Stimulated activated naive CD8-positive, alpha-beta T cell treated with anti-CD3 and anti-CD28 coated beads, Interleukin-15, Interleukin-2, amounts not matched to agents 100 U/mL and 50 U/mL, for 24 hours (primary cell): Measurements from ENCODE around the gene NOS3.

ENCODE experiments used
- ATAC-seq: fragments of 150-1000 bp; cut with Tn5 transposase; one replicate; pipeline ENCODE4 v1.10.0; 2021
- DNase-seq: peaks from one replicate; pipeline ENCODE4 v3.0.0; 2021

The NOS3 gene

DNA sequence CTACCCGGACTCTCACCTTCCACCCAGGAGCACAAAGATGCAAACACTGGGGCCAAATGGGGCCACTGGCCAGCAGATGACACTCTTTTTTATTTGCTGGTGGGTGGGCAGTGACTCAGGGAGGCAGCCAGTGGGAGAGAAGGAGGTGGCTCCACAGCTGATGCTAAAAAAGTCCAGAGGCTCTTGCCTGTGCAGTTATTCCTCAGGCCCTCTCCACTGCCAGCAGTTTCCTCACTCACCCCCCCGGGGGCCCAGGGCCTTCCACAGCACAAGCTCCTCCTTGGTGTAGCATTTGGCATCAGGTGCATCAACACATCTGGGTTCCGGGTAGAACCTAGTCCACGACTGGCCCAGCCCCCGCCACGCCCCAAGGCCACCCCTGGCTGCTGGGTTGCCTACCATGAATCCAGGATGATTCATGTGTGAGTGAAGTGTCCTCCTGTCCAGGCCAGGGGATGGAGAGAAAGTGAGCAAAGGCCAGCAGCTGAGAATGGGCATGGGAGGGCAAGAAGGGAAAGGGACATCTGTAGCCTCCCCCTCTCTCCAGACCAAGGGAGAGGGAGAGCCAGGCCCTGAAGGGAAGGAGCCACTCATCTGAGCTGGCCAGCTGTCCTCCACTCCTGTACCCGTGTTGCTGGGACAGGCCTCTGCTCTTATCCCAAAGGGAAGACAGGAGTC, 11.0 kb upstream of the NOS3 start:
- ATAC-seq (no peak), DNase-seq (no peak)

DNA sequence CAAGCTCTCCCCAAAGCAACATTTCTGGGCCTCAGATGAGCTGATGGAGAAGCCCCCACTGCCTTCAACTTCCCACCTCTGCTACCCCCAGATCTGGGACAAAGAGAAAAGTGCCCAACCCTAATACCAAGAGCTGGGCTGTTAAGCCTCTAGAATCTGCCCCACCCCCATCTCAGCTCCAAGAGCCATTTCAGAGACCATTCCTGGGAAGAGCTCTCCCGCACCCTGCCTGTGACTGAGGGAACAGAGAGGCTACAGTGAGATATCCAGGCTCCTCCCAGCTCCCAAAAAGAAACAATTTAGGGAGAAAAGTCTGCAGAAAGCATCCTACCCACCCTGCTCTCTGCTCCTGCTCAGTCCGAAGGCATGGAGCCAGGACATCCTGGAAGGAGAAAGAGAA, 10.2 kb upstream of the NOS3 start:
- no peak for DNase-seq
- ATAC-seq: no peak

DNA sequence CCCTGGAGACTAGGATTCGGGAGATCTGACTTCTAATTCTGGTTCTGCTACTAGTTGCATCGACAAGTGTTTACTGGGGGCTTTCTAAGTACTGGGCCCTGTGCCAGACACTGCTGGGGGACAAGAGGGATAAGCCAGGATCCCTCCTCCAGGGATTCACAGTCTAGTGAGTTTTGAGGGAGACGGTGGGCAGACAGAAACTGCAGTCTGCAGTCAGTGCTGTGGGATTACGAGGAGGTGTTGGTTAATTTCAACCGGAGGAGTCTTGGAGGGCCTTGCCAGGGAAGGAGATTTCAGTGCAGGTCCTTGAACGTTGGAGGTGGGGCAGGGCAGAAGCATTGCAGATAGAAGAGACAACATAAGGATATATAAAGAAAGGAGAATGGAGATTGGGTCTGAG, 9.2 kb upstream of the NOS3 start:
- no peak for DNase-seq
- ATAC-seq: no peak

DNA sequence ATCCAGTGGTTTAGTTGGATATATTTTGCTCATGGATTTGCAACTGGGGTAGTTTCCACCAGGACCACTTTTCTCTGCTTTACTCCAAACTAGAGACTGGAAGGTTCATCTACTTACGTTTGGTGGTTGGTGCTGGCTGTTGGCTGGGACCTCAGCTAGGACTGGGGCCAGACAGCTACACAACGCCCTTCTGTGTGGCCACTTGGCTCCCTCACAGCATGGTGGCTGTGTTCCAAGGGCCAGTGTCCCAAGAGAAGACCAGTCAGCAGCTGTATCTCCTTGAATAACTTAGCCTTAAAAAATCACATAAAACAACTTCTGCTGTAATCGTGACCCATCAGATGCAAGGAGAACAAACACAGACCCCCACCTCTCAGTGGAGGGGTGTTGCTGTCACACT, 8.5 kb upstream of the NOS3 start:
- ATAC-seq (no peak), DNase-seq (no peak)

DNA sequence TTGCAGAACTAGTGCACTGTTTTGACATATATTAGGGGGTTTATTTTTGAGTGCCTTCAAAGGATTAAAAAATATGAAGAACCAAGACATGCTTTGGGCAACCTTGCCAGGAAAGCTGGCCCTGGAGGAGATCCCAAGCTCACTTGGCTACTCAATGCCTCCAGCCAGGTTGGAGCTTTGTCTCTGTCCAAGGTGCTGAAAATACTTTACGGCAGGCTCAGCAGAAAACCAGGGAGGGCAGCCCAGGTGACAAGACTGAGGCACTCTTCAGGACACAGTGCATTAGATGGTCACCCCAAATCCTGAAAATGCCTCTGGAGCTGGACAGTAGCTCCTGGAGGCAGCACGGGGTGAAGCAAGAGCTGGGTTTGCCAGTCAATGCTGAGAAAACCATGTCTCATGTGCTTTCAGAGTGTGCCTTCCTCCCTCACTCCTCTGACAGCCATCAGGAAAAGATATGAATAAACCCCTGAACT, 6.9 kb upstream of the NOS3 start:
- ATAC-seq (no peak), DNase-seq (no peak)

DNA sequence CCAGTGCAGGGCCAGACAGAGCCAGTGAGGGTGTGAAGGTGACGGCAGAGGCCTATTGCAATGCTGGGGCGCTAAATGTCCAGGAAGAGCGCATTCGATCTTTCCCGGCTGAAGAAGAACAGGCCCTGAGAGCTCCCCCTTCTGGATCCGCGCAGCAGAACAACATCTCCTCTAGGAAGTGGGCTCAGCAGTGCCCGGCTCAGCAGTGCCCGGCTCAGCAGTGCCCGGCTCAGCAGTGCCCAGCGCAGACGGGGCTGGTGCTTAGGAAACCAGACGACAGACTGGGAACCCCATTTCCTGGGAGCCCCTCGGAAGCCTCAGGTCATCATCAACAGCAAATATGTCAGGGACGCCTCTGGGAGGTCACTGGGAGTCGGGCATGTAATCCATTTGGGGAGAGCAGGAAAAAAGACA, 4.7 kb upstream of the NOS3 start:
- ATAC-seq: peak; percentile 37
- DNase-seq: peak; percentile 71

DNA sequence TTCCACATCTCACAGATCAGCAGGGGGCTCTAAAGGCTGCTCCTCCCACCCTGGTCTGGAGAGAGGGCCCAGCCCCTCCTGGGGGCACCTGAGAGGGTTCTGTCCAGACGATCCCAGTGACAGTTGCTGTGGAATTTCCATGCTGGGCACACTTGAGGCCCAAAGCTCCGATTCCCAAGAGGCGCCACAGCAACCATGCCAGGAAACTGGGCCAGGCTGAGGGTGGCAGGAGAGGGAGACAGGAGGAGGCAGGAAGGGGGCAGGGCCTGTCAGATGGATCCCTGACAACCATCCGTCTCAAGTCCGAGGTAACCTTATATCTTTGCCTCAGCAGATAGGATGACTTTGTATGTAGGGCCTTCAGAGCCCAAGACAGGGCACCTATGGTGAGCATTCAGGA, 4.3 kb upstream of the NOS3 start:
- no peak for ATAC-seq
- no peak for DNase-seq

DNA sequence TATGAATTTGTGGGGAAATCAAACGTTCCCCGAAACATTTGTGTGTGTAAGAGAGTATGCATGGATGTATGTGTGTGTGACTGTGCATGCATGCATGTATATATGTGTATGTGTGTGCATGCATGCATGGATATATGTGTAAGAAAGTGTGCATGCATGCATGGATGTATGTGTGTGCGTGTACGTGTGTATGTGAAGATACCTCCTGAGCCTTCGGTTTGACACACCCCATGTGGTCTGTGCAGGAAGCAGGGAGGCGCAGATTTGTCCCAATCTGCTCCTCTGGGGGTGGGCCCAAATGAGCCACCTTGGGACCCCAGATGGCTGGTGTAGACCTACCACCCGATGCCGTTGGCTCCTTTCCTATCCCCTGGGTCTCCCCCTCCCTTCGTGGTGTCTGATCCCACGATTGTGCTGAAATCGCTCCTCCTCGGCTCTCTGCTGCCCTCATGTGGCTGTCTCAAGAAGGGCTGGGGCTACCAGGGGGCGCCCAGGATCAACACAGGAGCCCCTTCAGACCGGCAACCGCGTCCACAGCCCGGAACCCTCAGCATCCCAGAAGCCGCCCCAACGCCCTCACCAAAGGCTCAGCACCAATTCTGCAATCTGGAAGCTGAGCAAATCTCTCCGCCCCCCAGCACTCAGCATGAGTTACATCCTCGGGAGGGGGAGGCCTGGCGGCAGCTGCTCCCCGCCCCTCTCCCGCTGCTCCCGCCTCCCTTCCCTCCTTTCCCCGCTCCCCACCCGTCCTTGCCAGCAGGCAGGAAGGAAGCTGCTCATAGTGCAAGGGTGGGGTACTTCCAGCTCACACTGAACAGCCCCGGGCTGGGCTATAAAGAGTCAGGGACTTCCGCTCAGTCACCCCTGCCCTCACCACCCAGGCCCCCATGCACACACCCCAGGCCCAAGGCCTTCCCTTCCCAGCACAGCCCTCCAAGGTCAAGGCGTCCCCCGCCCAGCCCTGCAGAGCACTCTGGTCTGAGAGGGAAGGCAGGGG, 2.3 kb upstream of the NOS3 start:
- peak; percentile 81 for DNase-seq
- ATAC-seq: peak; percentile 51

DNA sequence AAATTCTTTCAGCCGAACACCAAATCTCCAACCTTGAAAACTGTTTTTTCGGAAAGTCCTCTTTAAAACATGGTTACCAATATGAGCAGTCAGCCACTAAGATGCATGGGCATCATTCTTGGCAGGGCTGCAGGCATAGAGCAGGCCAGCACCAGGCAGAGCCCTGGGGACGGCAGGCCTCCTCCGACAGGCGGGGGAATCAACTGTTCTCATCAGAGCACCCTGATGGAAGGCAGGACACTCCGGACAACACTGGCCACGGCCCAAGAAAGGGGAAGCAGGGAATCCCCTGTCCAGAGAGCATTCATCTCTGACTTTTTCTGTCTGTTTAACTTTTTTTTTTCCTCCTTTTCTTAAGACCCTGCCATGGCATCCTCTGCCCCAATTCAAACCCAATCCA, 1.4 kb upstream of the NOS3 start:
- no peak for DNase-seq
- no peak for ATAC-seq

DNA sequence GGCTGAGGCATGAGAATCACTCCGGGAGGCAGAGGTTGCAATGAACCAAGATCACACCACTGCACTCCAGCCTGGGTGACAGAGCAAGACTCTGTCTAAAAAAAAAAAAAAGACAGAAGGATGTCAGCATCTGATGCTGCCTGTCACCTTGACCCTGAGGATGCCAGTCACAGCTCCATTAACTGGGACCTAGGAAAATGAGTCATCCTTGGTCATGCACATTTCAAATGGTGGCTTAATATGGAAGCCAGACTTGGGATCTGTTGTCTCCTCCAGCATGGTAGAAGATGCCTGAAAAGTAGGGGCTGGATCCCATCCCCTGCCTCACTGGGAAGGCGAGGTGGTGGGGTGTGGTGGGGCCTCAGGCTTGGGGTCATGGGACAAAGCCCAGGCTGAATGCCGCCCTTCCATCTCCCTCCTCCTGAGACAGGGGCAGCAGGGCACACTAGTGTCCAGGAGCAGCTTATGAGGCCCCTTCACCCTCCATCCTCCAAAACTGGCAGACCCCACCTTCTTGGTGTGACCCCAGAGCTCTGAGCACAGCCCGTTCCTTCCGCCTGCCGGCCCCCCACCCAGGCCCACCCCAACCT, 1.3 kb downstream of the NOS3 start:
- no peak for ATAC-seq
- DNase-seq: no peak

DNA sequence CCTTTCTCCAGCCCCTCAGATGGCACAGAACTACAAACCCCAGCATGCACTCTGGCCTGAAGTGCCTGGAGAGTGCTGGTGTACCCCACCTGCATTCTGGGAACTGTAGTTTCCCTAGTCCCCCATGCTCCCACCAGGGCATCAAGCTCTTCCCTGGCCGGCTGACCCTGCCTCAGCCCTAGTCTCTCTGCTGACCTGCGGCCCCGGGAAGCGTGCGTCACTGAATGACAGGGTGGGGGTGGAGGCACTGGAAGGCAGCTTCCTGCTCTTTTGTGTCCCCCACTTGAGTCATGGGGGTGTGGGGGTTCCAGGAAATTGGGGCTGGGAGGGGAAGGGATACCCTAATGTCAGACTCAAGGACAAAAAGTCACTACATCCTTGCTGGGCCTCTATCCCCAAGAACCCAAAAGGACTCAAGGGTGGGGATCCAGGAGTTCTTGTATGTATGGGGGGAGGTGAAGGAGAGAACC, 2.1 kb downstream of the NOS3 start:
- DNase-seq (no peak), ATAC-seq (no peak)

DNA sequence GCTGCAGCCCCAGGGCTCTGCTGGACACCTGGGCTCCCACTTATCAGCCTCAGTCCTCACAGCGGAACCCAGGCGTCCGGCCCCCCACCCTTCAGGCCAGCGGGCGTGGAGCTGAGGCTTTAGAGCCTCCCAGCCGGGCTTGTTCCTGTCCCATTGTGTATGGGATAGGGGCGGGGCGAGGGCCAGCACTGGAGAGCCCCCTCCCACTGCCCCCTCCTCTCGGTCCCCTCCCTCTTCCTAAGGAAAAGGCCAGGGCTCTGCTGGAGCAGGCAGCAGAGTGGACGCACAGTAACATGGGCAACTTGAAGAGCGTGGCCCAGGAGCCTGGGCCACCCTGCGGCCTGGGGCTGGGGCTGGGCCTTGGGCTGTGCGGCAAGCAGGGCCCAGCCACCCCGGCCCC, 2.7 kb downstream of the NOS3 start:
- ATAC-seq (no peak), DNase-seq (no peak)

DNA sequence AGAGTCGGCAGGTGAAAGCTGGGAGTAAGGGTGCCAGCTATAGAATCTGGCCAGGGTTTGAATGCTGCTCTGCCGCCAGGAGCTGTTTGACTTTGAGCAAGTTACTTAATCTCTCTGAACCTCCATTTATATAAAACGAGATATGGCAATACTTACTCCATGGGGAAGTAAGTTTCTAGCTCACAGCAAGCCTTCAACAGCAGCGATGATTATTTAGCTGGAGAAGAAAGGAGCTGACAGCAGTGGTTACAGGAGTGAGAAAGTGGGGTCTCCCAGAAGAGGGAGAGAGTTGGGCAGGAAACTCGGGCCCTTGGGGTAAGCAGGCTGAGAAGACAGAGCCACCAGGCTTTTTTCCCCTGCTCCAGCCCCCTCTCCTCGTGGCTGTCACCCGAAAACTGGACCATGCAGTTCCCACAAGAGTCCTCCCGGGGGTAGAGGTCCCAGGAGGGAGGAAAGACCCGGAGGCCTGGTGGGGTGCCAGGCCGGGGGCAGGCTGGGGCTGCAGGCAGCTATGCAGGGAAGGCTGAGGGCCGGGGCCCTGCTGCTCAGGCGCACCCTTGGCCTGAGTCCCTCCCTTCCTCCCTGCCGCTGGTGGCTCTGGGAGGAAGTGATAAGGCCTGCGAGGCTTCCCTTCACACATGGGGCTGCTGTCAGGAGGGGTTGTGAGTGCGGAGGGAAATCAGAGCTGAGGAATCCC, 3.5 kb downstream of the NOS3 start:
- DNase-seq: no peak
- ATAC-seq: peak; percentile 25

DNA sequence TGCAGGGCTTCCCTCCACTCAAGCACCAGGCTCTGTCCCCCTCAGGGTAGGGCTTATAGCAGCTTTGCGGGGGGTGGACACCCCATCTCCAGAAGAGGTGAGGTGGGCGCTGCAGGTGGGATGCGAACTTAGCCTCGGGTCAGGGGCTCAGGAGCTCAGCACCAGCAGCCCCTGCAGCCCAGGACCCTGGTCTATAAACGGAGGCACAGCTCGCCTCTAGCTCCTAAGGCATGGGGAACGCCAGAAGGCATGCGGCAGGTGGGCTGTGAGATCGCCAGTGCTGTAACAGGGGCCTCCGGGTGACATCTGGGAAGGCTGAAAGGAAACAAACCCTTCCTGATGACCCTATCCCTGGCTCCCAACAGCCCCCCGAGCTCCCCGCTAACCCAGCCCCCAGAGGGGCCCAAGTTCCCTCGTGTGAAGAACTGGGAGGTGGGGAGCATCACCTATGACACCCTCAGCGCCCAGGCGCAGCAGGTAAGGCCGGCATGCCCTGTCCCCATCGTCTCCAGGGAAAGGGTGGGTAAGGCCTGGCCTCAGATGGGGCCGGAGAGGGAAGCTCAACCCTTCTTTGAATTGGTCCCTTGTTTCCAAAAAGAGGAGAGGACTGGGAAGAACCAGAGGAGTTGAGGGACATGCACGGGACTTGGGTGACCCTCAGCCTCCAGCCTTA, 4.2 kb downstream of the NOS3 start:
- no peak for DNase-seq
- ATAC-seq: no peak

DNA sequence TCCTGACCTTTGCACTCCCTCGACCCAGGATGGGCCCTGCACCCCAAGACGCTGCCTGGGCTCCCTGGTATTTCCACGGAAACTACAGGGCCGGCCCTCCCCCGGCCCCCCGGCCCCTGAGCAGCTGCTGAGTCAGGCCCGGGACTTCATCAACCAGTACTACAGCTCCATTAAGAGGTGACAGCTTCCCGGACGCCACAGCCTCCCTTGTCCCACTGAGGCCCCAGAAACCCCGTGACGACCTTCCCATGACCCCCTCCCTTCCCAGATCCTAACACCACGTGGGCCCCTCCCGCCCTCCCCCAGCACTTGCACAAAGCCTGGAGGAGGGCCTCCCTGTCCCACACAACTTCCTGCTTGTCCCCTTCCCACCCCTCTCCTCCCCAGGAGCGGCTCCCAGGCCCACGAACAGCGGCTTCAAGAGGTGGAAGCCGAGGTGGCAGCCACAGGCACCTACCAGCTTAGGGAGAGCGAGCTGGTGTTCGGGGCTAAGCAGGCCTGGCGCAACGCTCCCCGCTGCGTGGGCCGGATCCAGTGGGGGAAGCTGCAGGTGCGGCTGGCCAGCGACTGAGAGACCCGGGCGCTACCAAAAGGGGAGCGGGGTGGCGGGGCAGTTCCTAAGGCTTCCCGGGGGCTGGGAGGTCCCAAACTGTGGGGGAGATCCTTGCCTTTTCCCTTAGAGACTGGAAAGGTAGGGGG, 5.7 kb downstream of the NOS3 start:
- DNase-seq (no peak), ATAC-seq (no peak)

DNA sequence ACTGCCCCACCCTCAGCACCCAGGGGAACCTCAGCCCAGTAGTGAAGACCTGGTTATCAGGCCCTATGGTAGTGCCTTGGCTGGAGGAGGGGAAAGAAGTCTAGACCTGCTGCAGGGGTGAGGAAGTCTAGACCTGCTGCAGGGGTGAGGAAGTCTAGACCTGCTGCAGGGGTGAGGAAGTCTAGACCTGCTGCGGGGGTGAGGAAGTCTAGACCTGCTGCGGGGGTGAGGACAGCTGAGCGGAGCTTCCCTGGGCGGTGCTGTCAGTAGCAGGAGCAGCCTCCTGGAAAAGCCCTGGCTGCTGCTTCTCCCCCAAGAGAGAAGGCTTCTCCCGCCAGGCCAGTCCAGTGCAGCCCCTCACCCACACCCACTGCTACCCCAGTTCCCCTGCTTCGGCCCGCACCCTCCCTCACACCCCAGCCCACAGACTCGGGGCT, 6.3 kb downstream of the NOS3 start:
- no peak for ATAC-seq
- no peak for DNase-seq

DNA sequence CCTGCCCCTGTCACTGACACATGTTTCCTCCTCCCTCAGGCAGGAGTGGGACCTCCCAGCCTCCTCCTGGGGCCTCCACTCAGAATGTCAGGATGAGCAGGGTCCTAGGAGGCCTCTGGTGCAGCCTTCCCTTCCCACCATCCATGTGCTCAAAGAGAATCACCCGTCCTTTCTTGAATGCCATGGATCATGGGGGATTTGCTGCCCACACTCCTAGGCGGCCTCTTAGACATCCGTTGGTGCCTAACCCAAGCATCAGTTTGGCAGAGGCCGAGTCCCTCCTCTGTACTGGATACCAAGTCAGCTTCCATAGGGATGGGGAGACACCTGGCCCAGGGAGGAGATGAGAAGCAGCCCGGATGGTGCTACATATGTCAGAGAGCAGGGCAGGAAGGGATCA, 7.0 kb downstream of the NOS3 start:
- DNase-seq: no peak
- no peak for ATAC-seq

DNA sequence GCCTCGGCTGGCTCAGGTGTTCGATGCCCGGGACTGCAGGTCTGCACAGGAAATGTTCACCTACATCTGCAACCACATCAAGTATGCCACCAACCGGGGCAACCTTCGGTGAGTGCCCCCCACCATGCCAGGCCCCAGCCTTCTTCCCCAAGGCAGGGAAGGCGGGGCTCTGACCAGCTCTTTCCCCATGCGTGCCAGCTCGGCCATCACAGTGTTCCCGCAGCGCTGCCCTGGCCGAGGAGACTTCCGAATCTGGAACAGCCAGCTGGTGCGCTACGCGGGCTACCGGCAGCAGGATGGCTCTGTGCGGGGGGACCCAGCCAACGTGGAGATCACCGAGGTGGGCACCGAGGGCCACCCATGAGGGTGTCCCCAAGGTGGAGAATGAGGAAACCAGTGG, 7.5 kb downstream of the NOS3 start:
- DNase-seq: no peak

DNA sequence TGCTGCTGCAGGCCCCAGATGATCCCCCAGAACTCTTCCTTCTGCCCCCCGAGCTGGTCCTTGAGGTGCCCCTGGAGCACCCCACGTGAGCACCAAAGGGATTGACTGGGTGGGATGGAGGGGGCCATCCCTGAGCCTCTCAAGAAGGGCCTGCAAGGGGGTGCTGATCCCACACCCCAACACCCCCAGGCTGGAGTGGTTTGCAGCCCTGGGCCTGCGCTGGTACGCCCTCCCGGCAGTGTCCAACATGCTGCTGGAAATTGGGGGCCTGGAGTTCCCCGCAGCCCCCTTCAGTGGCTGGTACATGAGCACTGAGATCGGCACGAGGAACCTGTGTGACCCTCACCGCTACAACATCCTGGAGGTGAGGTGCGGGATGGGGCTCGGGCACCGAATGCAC, 8.2 kb downstream of the NOS3 start:
- ATAC-seq: no peak
- DNase-seq: no peak

More for the DNA sequence above, 7.5 kb downstream of the NOS3 start:
- ATAC-seq: no peak

DNA sequence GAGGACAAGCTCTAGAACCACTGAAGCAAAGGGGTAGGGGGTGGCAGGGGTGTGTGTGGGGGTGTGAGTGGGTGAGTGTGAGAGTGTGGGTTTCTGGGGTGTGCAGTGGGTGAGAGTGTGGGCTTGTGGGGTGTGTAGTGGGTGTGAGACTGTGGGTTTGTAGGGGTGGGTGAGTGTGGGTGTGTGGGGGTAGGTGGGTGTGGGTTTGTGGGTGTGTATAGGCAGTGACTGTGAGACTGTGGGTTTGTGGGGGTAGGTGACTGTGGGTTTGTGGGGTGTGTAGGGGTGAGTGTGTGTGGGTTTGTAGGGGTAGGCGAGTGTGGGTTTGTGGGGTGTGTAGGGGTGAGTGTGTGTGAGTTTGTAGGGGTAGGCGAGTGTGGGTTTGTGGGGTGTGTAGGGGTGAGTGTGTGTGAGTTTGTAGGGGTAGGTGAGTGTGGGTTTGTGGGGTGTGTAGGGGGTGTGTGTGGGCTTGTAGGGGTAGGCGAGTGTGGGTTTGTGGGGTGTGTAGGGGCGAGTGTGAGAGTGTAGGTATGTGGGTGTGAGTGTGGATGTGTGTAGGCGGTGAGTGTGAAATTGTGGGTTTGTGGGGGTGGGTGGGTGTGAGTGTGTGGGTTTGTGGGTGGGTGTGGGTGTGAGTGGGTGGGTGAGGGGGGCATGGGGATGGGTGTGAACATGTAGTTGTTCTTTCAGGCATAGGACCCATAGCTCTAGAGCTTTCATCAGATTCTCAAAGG, 8.8 kb downstream of the NOS3 start:
- ATAC-seq (no peak), DNase-seq (no peak)
